GM19463 (cell line): ENCODE results near the gene KIAA0513.

Source experiments
- ATAC-seq: cut with Tn5 transposase; IDR thresholded peaks from one replicate; pipeline ENCODE4 v1.9.1; 2021; ENCODE audit warnings: mild to moderate bottlenecking, moderate library complexity; ENCODE audit not compliant: unreplicated experiment

The KIAA0513 gene

DNA sequence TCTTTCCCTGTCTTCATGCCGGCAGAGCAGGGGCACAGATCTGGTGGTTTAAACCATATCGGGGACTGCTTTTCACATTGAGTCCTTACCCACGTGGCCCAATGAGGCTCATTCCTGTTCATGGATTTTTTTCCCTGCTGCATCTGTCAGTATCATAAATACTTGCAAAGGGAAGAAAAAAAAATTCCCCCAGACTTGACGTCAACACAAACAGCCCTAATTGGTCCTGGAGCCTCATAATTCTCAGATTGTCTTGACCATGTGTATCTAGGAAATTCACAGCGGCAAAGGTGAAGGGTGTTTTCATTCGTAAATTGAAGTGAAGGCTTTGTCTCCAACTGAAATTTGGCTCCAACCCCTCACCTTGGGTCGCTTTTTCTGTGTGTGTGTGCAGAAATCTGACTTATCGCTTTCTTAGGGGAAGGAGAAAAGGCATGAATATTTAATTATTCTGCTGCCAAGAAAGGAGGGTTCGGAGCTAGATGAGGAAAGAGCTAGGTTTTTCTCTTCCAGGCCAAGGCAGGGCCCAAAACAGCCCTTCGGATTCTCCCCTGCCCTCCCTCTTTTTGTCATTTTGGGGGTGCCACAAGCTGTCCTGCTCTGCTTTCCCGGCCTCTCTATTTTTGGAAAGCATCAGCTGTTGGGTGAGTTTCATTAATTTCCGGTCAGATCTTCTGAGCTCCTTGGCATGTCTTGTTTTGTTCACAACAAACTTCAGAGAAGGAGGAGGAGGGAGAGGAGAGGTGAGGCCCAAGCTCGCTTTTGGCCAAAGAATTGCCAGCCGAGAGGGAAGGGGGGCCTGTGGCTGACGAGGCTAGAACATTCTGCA is 102.5 kb downstream of the KIAA0513 start:
- no peak for ATAC-seq

DNA sequence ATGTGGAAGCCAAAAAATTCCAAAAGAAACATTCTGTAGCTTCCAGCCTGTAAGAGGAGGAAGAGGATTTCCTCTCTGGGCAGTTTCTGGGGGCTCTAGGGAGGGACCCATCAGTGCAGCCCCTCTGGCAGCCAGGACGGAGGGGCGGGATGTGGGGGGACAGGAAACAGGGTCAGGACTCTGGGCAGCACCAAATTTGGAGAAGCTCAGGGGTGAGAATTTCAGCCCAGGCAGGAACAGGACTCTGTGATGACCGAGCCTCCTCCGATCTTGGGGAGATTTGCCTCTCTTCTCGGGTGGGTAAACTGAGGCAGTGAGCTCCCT is 103.1 kb downstream of the KIAA0513 start:
- no peak for ATAC-seq

DNA sequence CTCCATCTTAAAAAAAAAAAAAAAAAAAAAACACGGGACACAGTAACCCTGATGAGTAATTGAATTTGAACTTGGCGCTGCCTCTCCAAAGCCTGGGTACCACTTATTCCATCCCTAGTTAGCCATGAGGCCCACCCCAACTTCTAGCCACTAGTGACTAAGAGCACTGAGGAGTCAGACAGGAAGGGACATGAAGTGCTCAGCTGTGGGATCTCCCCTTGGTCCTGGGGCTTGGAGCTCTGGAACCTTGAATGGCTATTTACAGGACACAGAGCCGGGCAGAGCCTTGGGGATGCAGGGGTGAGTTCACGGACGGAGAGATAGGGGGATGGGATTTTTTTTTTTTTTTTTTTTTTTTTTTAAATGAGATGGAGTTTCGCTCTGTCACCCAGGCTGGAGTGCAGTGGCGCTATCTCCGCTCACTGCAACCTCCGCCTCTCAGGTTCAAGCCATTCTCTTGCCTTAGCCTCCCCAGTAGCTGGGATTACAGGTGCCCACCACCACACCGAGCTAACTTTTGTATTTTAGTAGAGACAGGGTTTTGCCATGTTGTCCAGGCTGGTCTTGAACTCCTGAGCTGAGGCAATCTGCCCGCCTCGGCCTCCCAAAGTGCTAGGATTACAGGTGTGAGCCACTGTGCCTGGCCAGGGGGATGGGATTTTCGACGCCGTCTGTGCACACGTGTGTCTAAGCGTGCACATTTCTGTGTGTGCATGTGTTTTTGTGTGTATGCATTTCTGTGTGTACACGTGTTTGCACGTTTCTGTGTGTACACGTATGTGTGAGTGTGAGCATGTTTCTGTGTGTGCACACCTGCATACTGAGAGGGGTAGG is 105.1 kb downstream of the KIAA0513 start:
- ATAC-seq: no peak

DNA sequence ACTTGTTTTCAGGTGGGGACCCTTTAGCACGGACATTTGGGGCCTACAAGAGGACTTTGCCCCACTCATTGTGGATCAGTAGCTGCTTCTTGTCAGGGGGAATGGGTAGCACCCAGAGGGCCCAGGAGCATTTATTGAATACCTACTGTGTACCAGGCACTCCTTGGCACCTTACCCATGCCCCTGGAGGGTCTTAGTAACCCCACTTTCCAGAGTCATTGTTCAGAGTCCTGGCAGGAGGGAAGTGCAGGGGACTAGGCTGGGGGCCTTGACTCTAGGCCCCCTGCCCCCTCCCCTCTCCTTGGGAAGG is 105.7 kb downstream of the KIAA0513 start:
- ATAC-seq: no peak

DNA sequence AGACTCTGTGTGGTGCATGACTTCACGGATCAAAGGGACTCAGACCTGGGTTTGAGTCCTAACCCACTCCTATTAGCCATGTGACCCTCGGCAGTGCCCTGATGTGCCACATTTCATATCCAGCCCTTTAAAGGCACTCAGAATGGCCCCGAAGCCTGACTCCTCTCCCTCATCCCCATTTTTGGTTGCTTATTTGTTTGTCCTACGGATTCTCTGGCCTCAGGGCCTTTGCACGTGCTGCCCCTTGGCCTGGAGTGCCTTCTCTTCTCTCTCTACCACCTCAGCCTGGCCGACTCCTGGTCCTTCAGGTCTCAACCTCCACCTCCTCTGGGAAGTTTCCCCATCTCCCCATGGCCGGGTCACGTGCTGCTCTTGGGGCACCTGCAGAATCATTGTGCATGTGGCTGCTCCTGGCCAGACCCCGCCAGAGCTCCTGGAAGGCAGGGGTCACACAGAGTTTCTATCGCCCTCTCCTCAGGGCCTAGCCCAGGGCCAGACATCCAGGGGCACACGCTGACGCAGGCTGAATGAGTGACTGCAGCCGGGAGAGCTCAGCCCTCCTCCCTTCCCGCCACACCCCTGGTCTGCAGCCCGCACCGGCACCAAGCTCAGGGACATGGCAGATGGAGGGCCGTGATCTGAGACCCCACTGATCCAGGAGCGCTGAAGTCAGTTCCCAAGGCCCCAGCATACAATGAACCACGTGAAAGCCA is 106.6 kb downstream of the KIAA0513 start:
- ATAC-seq: no peak

DNA sequence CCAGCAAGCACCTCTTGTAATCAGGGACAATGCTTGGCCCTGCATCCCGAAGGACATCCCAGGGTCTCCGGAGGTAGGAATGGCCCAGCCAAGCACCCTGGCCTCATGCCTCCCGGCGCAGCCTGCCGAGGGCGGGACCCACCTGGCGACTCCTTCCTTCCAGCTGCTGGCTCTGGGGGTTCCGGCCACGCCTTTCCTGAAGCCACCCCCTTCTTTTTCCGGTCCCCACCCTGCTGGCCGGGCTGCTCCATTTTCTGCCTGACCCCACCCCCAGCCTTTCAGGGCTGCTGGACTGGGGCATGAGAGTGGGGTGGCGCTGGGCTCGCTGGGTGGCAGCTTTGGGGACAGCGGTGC is 107.2 kb downstream of the KIAA0513 start:
- ATAC-seq: no peak

DNA sequence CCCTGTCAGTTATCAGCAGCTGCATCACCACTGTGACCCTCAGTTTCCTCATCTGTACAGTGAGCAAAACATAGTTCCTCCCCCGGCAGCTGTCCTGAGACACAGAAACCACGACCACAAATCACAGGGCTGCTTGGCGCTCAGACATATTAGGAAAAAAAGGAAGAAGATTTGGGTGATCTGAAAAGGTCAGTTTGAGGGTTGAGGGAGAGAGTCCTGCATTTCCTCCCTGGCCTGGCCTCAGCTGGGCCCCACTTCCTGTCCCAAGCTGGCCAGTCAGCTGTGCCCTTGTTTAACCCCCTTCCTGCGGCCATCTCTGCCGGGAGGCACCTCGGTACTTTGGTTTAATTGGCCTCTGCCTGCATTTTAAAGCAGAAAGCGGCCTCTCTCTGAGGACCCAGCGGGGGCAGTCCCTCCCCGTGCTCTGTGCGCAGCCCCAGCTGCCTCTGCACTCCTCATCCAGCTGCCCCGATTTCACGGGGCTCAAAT is 108.7 kb downstream of the KIAA0513 start:
- ATAC-seq: no peak

DNA sequence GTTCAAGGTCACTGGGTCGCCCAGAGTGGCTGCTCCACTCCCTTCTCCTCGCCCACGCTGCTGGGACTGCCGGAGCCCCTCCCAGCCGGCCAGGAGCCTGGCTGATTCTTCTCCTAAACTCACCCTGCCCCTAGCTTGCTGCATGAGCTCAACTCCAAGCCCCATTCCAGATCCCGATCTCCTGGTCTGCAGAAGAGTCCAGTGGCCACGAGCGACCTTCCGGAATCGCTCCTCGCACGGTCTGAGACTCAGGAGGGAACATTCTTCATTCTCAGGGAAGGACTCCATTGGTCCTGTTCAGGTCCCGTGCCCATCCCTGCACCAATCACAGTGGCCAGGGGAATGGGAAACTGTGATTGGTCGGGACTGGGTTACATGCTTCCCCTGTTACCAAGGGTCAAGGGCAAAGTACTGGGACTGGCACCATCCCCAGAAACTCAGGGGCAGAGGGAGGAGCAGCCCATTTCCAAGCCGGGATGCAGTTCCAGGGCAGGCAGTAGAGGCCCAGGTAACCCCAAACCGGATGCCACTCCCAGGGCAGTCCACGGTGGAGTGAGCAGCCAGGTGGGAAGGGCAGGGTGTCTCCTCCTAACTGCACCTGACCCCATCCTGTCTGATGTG is 109.2 kb downstream of the KIAA0513 start:
- no peak for ATAC-seq

DNA sequence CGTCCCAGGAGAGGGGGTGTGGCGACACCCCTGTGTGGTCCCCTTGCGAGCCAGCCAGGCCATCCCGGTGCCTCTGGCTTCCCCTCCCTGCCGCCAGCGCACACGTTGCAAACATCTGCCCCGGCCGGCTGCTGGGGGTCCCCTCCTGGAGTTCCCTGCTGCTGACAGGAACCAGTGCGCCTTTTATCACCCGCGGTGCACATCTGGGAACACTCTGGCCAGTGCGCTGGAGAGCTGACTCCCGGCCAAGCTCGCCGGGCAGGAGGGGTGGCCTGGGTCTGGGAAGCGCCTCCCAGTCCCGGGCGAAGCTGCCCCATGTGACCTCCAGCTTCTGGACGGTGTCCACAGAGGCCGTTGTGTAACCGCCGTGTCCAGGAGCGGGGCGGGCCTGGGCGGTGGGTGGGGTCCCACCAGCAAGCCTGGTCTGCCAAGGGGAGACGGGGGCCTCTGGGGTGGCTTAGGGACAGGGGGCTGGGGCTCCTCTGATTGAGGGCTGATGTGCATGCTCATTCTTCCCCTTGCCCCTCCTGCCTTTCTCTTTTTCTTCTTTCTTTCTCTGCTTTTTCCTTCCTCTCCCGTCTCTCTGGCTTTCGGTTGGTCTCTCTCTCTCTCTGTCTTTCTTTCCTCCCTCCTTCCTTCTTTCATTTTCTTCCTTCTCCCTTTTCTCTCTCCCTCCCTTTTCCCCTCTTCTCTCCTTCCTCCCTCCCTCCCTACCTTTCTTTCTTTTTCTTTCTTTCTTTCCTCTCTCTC is 109.9 kb downstream of the KIAA0513 start:
- ATAC-seq: no peak

DNA sequence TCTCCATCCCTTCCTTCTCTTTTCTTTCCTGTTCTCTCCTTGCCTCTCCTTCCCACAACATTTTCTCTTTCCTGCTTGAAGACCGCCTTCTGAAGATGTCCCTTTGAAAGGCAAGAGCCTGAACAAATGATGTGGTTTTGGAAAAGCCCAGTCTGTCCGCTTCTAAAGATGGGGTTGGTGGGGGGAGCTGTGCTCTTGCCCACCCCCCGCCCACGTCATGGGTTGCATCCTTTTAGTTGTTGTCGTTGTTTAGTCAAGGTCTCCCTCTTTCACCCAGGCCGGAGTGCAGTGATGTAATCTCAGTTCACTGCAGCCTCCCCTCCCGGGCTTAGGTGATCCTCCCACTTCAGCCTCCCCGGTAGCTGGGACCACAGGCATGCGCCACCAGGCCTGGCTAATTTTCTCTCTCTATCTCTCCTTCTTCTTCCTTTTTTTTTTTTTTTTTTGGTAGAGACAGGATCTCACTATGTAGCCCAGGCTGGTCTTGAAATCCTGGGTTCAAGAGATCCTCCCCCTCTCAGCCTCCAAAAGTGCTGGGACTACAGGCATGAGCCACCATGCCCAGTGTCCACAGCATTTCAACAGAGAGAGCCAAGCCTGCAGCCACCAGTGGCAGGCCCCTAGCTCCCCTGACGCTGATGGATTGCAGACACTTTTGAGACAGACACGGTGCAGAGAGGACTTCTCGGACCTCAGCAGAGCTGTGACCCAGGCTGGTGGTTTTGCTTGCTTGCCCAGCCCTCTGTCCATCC is 110.7 kb downstream of the KIAA0513 start:
- no peak for ATAC-seq

DNA sequence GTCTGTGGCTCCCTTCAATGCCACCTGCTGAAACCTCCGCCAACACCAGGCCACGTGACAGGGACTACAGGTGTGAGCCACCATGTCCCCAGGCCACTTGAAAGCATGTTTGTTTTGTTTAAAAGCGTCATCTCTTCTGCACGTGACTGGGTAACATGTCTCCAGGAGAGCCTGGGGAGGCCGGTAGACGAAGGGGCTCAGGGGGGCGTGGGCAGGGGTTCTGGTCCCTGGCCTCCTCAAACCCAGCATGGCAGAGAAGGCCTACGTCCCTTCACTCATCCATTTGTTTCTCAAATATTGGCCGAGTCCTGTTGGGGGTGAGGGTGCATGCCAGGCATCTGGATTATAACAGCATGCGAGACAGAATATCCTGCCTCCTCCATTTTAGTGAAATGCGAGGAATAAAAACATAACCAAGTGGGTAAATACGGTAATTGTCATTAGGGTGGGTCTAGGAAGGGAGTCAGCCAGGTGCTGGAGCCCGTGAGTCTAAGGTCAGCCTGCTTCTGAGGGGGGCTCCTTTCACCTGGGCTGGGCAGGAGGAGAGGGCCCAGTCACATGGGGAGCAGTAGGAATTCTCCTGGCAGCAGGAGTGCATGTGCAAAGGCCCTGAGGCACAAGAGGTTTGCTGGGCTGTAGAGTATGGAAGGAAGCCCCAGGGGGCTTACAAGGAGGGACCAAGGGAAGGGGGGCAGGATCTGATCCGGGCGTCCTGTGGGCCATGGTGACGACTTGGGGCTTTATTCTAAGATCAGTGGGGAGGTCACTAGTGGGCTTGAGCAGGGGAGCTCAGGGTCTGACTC is 111.4 kb downstream of the KIAA0513 start:
- no peak for ATAC-seq

DNA sequence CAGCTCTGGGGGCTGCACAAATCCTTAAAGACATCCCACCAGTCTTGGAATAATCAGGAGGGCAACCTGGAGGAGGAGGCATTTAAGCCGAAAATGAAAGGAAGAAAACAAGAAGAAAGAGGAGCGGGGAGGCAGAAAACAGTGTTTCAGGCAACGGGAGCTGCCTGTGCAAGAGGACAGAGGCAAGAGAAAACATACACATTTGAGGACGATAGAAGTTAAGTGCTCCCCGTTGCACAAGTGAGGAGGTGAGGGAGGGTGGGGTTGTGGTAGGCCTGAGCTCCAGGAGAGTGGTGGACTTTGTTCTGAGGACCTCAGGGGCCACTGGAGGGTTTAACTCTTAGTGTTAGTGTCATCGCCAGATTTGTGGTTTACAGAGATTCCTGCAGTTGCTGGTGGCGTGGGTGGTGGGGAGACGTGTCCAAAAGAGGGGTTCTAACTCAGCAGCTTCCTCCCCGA is 112.3 kb downstream of the KIAA0513 start:
- ATAC-seq: no peak

DNA sequence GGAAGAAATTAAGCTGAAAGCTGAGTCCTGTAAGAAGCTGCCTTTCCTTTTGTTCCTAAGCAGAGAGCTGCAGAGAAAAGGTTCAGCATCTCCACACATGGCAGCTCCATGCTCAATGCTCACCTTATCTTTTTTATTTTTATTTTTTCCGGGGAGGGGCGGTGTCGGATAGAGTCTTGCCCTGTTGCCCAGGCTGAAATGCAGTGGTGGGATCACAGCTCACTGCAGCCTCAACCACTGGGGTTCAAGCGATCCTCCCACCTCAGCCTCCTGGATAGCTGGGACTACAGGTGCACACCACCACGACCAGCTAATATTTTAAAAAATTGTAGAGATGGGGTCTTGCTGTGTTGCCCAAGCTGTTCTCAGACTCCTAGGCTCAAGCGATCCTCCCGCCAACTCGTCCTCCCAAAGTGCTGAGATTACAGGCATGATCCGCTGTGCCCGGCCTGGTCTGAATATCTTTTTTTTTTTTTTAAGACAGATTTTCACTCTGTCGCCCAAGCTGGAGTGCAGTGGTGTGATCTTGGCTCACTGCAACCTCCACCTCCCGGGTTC is 112.9 kb downstream of the KIAA0513 start:
- ATAC-seq: no peak

DNA sequence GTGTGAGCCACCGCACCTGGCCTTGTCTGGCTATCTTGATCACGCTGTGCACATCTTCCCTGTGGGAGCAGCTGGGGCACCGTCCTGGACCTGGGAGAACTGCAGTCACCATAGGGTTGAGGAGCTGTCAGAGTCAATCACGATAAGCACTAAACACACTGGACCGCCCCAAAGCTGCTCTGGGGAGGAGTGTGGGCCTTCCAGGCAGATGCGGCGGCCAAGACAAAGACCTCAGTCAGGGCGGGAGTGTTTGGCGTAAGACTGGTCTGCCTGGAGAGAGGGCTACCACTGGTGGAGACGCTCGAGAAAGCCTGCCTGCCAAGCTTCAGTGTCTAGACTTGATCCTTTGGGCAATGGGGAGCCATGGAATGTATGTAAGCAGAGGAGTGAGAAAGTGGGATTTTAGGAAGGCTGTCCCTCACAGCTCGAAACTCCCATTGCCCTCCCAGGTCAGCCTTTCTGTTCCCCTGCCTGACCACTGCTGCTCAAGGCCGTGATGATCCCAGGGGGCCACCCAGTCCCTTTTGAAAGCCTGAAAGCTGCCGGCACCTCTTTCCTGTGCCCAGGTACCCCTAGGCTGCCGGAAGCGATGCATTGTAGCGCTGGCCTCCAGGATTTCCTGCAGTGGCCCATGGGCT is 114.0 kb downstream of the KIAA0513 start:
- ATAC-seq: no peak

DNA sequence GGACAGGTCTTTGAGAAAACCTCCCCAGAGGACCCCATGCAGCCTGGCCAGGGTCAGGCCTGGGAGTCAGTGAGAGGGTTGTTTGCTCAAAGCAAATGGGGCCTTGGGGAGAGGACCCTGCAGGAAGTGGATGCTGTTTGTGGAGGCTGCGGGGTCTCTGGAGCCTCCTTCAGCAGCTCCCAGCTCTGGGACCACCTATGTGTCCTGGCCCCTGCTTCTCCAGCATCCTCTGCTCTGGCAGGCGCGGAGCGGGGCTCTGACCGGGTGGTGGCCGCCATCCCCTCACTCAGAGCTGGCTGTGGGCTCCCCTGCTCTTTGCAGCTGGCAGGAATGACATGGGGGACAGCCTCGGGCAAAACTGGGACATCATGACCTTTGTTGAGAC is 114.5 kb downstream of the KIAA0513 start:
- no peak for ATAC-seq

DNA sequence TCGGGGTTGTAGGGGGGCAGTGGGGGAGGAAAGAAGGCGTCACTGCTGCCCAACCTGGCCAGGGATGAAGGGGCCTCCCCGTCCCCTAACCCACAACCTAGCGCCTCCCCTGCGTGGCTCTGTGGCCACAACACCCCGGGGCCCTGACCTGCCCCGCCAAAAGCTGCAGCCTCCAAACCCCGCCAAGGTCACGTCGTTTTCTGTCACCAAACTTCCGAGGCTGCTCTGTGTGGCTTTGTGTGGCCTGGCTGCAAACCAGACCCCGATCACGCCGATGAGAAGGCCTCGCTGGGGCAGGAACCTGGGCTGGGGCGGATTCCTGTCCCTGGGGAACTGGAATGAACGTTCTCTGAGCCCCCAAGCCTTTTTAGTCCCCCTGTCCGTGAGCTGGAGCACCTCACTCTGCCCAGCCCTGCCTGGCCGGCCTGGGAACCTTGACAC is 115.2 kb downstream of the KIAA0513 start:
- no peak for ATAC-seq
